ENCODE results near the gene JAK1.
"Not testable (repeated sequence)": the region's sequence is repeated elsewhere in the genome, so short reads cannot be mapped to it uniquely, and the experiment has no call there.

The JAK1 gene

GRCh38 chr1:64929221-64929620 is 37.1 kb downstream of the JAK1 start:
- no peak overlapping the region for H3K27ac ChIP-seq
- TF ChIP-seq CTCF (IDR thresholded peaks at IDR 0.05) (no peak), ZFX (IDR thresholded peaks at IDR 0.05; ENCODE audit: borderline replicate concordance) (no peak)

GRCh38 chr1:64928325-64928724 is 38.0 kb downstream of the JAK1 start:
- TF ChIP-seq ZFX (IDR thresholded peaks at IDR 0.05; ENCODE audit: borderline replicate concordance) (no peak), CTCF (IDR thresholded peaks at IDR 0.05) (no peak)
- no peak overlapping the region for H3K27ac ChIP-seq

GRCh38 chr1:64925594-64925993 is 40.8 kb downstream of the JAK1 start:
- TF ChIP-seq CTCF (IDR thresholded peaks at IDR 0.05) (no peak), ZFX (IDR thresholded peaks at IDR 0.05; ENCODE audit: borderline replicate concordance) (no peak)
- H3K27ac ChIP-seq: no peak overlapping the region

GRCh38 chr1:64923294-64923718 is 43.0 kb downstream of the JAK1 start:
- no peak for TF ChIP-seq ZFX (IDR thresholded peaks at IDR 0.05; ENCODE audit: borderline replicate concordance)
- H3K27ac ChIP-seq: no peak overlapping the region

- H3K27ac ChIP-seq: no peak overlapping the region
- TF ChIP-seq ZFX (IDR thresholded peaks at IDR 0.05; ENCODE audit: borderline replicate concordance) (no peak), CTCF (IDR thresholded peaks at IDR 0.05) (no peak)
Measured at GRCh38 chr1:64922336-64922735, 44.0 kb downstream of the JAK1 start.

GRCh38 chr1:64921771-64922170 is 44.6 kb downstream of the JAK1 start:
- H3K27ac ChIP-seq: no peak overlapping the region
- no peak for TF ChIP-seq ZFX (IDR thresholded peaks at IDR 0.05; ENCODE audit: borderline replicate concordance)
- no peak for TF ChIP-seq CTCF (IDR thresholded peaks at IDR 0.05)

- H3K27ac ChIP-seq: no peak overlapping the region
- TF ChIP-seq CTCF (IDR thresholded peaks at IDR 0.05): no peak
- no peak for TF ChIP-seq ZFX (IDR thresholded peaks at IDR 0.05; ENCODE audit: borderline replicate concordance)
Measured at GRCh38 chr1:64920941-64921589, 45.3 kb downstream of the JAK1 start.

- not testable (repeated sequence) for H3K27ac ChIP-seq
Measured at GRCh38 chr1:64919120-64919519, 47.2 kb downstream of the JAK1 start.

Measured in 22Rv1 (cell line).